HG02981 (cell line): Measurements from ENCODE around the gene VSIG2.
"Not testable (repeated sequence)": the region's sequence is repeated elsewhere in the genome, so short reads cannot be mapped to it uniquely, and the experiment has no call there.

ENCODE experiments used
- ATAC-seq: cut with Tn5 transposase; IDR thresholded peaks from one replicate; pipeline ENCODE4 v1.9.1; 2021; ENCODE audit warnings: mild to moderate bottlenecking, moderate library complexity; ENCODE audit not compliant: unreplicated experiment

The VSIG2 gene

GRCh38 chr11:124751741-124752470 lies at the start of gene VSIG2:
Gene VSIG2, minus strand, starts transcription at chr11:124752255. Its CDS starts 118 bp downstream, at chr11:124752137.
- ATAC-seq = no peak

GRCh38 chr11:124801014-124801413 lies 49.0 kb upstream of the VSIG2 start:
- no peak for ATAC-seq

- peak; percentile 84 for ATAC-seq
Observed at GRCh38 chr11:124800226-124800929, 48.3 kb upstream of the VSIG2 start, which contains the start of gene MSANTD2. Gene MSANTD2, minus strand, starts transcription at chr11:124800406. Its CDS starts 26 bp downstream, at chr11:124800380.

GRCh38 chr11:124799348-124800225 lies 47.5 kb upstream of the VSIG2 start:
- ATAC-seq = peak; percentile 35

- ATAC-seq = peak; percentile 23
Observed at GRCh38 chr11:124798991-124799347, 46.9 kb upstream of the VSIG2 start.

- no peak for ATAC-seq
Observed at GRCh38 chr11:124796312-124796711, 44.3 kb upstream of the VSIG2 start.

GRCh38 chr11:124793466-124794278 lies 41.6 kb upstream of the VSIG2 start:
- peak; percentile 48 for ATAC-seq

- peak; percentile 83 for ATAC-seq
Observed at GRCh38 chr11:124791626-124792341, 39.7 kb upstream of the VSIG2 start.

- no peak for ATAC-seq
Observed at GRCh38 chr11:124788521-124788920, 36.5 kb upstream of the VSIG2 start.

GRCh38 chr11:124784051-124784450 lies 32.0 kb upstream of the VSIG2 start:
- ATAC-seq = no peak

GRCh38 chr11:124783002-124783401 lies 30.9 kb upstream of the VSIG2 start:
- no peak for ATAC-seq

GRCh38 chr11:124779568-124779967 lies 27.5 kb upstream of the VSIG2 start:
- no peak for ATAC-seq

GRCh38 chr11:124778281-124778680 lies 26.2 kb upstream of the VSIG2 start:
- no peak for ATAC-seq

GRCh38 chr11:124776865-124777645 lies 25.0 kb upstream of the VSIG2 start:
- ATAC-seq = no peak

- ATAC-seq = not testable (repeated sequence)
Observed at GRCh38 chr11:124770959-124771358, 18.9 kb upstream of the VSIG2 start.

- no peak for ATAC-seq
Observed at GRCh38 chr11:124769806-124770774, 18.0 kb upstream of the VSIG2 start.

GRCh38 chr11:124768914-124769313 lies 16.9 kb upstream of the VSIG2 start:
- ATAC-seq = no peak

GRCh38 chr11:124766156-124766555 lies 14.1 kb upstream of the VSIG2 start:
- no peak for ATAC-seq
